GM10248 (cell line): ENCODE measurements around the gene PACC1.

Experiments
- CTCF ChIA-PET: fragments of 300-600 bp; sonication (Branson Sonifier 250); formaldehyde crosslinking; extraction: SDS; loops from one replicate; lab custom pipeline; 2021; ENCODE audit warnings: antibody characterized with exemption; lab: Yijun Ruan, JAX
- POLR2A ChIA-PET: fragments of 350-650 bp; sonication (Branson Sonifier 250); formaldehyde crosslinking; extraction: SDS; loops from one replicate; lab custom pipeline; 2020; ENCODE audit warnings: antibody characterized with exemption; lab: Yijun Ruan, JAX
- DNase-seq: peaks from one replicate; pipeline ENCODE4 v3.0.0; 2012; ENCODE audit errors: extremely low spot score
- CTCF ChIP-seq: IDR thresholded peaks from 2 replicates; pipeline ENCODE4 v1.5.1; 2012; ENCODE audit warnings: mild to moderate bottlenecking, low read depth; ENCODE audit errors: extremely low read depth, missing control alignments, control extremely low read depth

Gene PACC1

GRCh38 chr1:212368073-212368484, 46.6 kb downstream of the PACC1 start:
- ChIA-PET CTCF (interaction anchor here (0.9 to 8.4 kb wide), 17 partner anchors 9 to 687 kb away, joined by 3 to 58 read pairs (median 5); partner anchors contain the start of genes DTL and INTS7), POLR2A (no interaction called here)
- peak; percentile 67 for DNase-seq
- TF ChIP-seq CTCF = peak; percentile 56

DNA sequence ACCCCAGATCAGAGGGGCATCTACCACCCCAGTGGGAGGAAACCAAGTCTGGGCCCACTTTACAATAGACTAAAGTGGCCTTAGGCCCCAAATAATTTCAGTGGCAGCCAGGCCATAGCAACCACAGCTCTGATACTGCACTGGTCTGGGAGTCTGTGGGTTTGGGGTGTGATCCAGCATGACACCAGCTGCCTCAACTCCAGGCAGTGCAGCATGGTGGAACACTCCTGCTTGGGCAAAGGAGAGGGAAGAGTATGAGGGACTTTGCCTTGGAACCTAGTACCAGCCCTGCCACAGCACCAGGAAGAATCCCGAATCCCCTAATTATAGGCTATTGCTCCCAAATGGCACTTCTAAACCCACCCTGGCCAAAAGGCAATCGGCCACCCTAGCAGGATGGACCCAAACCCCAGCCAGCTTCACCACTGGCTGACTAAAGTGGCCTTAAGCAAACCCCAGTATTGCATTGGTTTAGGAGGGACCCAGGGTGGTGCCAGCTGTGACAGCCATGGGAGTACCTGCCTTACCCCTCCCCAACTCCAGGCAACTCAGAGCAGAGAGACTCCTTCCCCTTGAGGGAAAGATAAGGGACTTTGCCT, 47.1 kb downstream of the PACC1 start:
- no peak for TF ChIP-seq CTCF
- POLR2A ChIA-PET = no interaction called here
- no peak for DNase-seq
- CTCF ChIA-PET = interaction anchor here (0.7 to 8.4 kb wide), 19 partner anchors 9 to 687 kb away, joined by 3 to 58 read pairs (median 5); partner anchors contain the start of genes DTL, INTS7 and PACC1

GRCh38 chr1:212366901-212367300, 47.8 kb downstream of the PACC1 start:
- POLR2A ChIA-PET = interaction anchor here (0.5 kb wide), 1 partner anchor 337 kb away, joined by 3 read pairs; no protein-coding TSS in a partner anchor
- no peak for TF ChIP-seq CTCF
- DNase-seq = no peak
- CTCF ChIA-PET = interaction anchor here (0.7 to 8.4 kb wide), 15 partner anchors 8 to 686 kb away, joined by 3 to 58 read pairs (median 5); partner anchors contain the start of genes DTL, INTS7 and PACC1

DNA sequence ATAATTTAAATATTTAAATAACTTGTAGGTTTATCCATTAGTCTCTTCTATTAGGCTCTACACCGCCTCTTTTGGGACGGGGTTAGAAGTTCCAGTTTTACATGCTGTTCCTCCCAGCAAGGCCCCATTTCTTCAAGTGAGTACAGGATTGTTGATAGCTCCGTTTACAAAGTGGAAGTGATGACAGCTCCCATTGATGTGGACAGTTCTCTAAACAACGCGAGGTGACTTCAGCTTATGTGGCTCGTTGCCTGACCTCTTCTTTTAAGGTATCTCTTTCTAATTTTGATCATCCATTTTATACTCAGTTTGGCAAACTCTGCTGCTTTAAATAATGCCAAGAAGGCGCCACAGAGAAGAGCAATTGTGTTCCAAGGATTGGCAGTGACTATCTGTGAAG, 49.7 kb downstream of the PACC1 start:
- DNase-seq = no peak
- POLR2A ChIA-PET = no interaction called here
- no peak for TF ChIP-seq CTCF
- CTCF ChIA-PET = interaction anchor here (0.6 to 8.4 kb wide), 10 partner anchors 11 to 680 kb away, joined by 3 to 58 read pairs (median 4); partner anchors contain the start of genes DTL and INTS7

DNA sequence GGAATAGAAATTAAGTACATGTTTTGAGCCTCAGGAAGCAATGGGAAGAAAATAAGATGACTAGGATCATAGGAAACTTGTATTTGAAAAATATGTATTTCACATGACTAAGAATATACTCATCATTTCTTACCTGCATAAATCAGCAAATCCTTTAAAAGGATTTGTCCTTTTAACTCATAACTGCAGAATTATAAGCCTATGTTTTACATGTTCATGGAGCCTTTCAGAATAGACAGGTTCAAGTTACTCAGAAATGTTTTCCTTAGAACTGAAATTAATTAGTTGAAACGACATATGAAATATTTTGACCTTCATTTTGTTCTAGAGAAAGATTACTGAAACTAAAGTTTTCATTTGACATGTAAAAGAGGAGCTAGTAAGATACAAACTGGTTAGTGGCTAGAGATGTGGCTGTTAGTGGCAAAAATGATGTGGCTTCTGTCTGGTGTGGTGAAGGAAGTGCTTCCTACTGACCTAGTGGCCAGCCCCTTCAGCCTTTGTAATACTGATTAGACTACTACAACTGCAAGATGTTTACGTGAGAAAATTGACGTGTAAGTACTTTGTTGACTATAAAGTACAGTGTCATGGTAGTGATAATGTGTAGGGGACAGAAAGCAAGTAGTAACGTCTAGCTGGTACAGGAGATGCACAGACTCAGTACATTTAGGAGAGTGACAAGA, 54.7 kb downstream of the PACC1 start:
- no peak for TF ChIP-seq CTCF
- no peak for DNase-seq
- POLR2A ChIA-PET = no interaction called here
- CTCF ChIA-PET = interaction anchor here (1.1 to 1.4 kb wide), 2 partner anchors 11 to 325 kb away, joined by 4 read pairs; partner anchors contain the start of genes DTL and INTS7

- TF ChIP-seq CTCF = no peak
- CTCF ChIA-PET = interaction anchor here (0.9 to 1.9 kb wide), 6 partner anchors 10 to 320 kb away, joined by 3 to 6 read pairs (median 4); partner anchors contain the start of genes DTL and INTS7
- POLR2A ChIA-PET = no interaction called here
- no peak for DNase-seq
Observed at GRCh38 chr1:212355230-212355969, 59.3 kb downstream of the PACC1 start.
